K562 (cell line): ENCODE results near the gene ENDOG. TPM values are rescaled to one million over a fixed set of nuclear protein-coding genes. Genes with fewer than 3 reads are reported as not detected.
A peak's percentile ranks its signal among the peaks of the same experiment; 100 is the strongest.

Experiments
- BRCA1 ChIP-seq, 2 experiments: fragments of 450-650 bp in 1 of 2; sonication (generic) in 1 of 2; formaldehyde crosslinking in 1 of 2; IDR thresholded peaks; 2 replicates each; pipeline versions ENCODE4 v1.5.0 to v1.6.1; 2017 to 2020; ENCODE audit warnings: mild to moderate bottlenecking in 1 of 2, missing genetic modification reagents in 1 of 2
- DNMT1 ChIP-seq: fragments of 450-650 bp; IDR thresholded peaks from 2 replicates; pipeline ENCODE4 v1.6.1; 2016; ENCODE audit warnings: antibody characterized with exemption, mild to moderate bottlenecking
- NUFIP1 ChIP-seq: fragments of 450-650 bp; IDR thresholded peaks from 2 replicates; pipeline ENCODE4 v1.6.1; 2018; ENCODE audit not compliant: partially characterized antibody
- TAF1 ChIP-seq: IDR thresholded peaks from 2 replicates; pipeline ENCODE4 v1.6.1; 2011; ENCODE audit warnings: mild to moderate bottlenecking, low read length, moderate library complexity; ENCODE audit not compliant: insufficient read depth, control insufficient read depth, severe bottlenecking; ENCODE audit errors: extremely low read depth
- TEAD2 ChIP-seq: fragments of 450-650 bp; IDR thresholded peaks from 2 replicates; pipeline ENCODE4 v1.6.1; 2016; ENCODE audit warnings: missing genetic modification characterization, control low read depth, missing compliant biosample characterization
- TFAM ChIP-seq: fragments of 250-450 bp; sonication (Bioruptor Pico); conservative IDR thresholded peaks from 2 replicates; pipeline ENCODE4 v1.5.0; 2021; ENCODE audit warnings: mild to moderate bottlenecking, moderate library complexity
- U2AF2 ChIP-seq: fragments of 200-400 bp; formaldehyde crosslinking; optimal IDR thresholded peaks from 2 replicates; pipeline ENCODE3; 2017; ENCODE audit warnings: low read depth, mild to moderate bottlenecking, low read length
- ZBTB8A ChIP-seq: fragments of 450-650 bp; IDR thresholded peaks from 2 replicates; pipeline ENCODE4 v1.6.1; 2018; ENCODE audit warnings: mild to moderate bottlenecking, moderate library complexity; ENCODE audit not compliant: partially characterized antibody
- ZNF146 ChIP-seq: IDR thresholded peaks from one replicate; pipeline ENCODE4 v1.6.1; 2018; ENCODE audit warnings: missing compliant biosample characterization; ENCODE audit not compliant: unreplicated experiment
- ZNF3 ChIP-seq: fragments of 250-450 bp; sonication (Bioruptor Pico); IDR thresholded peaks from 2 replicates; pipeline ENCODE4 v1.5.0; 2021; ENCODE audit warnings: mild to moderate bottlenecking, moderate library complexity
- ZNF644 ChIP-seq: fragments of 200-800 bp; sonication (Bioruptor generic); IDR thresholded peaks from 2 replicates; pipeline ENCODE4 v1.6.1; 2016; ENCODE audit warnings: low read depth, missing genetic modification characterization, missing compliant biosample characterization
- ZNF77 ChIP-seq: fragments of 250-450 bp; sonication (Bioruptor Pico); IDR thresholded peaks from 2 replicates; pipeline ENCODE4 v1.5.0; 2020
- polyA plus RNA-seq, 8 experiments: library from polyadenylated mRNA; depleted of rRNA in 4 of 8; stranded (reverse) in 5 of 8; unstranded in 3 of 8; fragments of >200 nt; fragmentation: Nextera tagmentation in 2 of 8; fragmentation: Illumina TruSeq in 1 of 8; extraction: Ambion mirVana in 2 of 8; extraction: Trizol in 1 of 8; gene quantifications; 2 replicates each; pipeline versions ENCODE4 v1.2.1 to v1.2.3, GENCODE V29; 2011 to 2014; ENCODE audit warnings: inconsistent platforms in 1 of 8, missing spikeins in 1 of 8
- total RNA-seq, 7 experiments: library from RNA; depleted of rRNA in 6 of 7; stranded (reverse); fragments of >200 nt in 6 of 7; fragmentation: Illumina TruSeq in 2 of 7; extraction: Trizol in 2 of 7; gene quantifications; 2 replicates each; pipeline versions ENCODE4 v1.2.1 to v1.2.3, GENCODE V29; 2011 to 2021; ENCODE audit warnings: low replicate concordance in 1 of 7
- TF ChIP-seq, protein P1 (sequence below), 3 experiments: IDR thresholded peaks in 2 of 3; conservative IDR thresholded peaks in 1 of 3; 2 replicates each; pipeline ENCODE4 v1.5.1; 2011 to 2012; ENCODE audit warnings: low read length in 3 of 3, mild to moderate bottlenecking in 3 of 3, control low read depth in 2 of 3, improper control_type of control experiment in 1 of 3, inconsistent platforms in 1 of 3, low read depth in 1 of 3, mixed read lengths in 1 of 3, moderate library complexity in 1 of 3; ENCODE audit not compliant: insufficient read depth in 2 of 3
- TF ChIP-seq, protein P2 (sequence below), 2 experiments: IDR thresholded peaks; 2 replicates each; pipeline ENCODE4 v1.6.1; 2011; ENCODE audit warnings: borderline replicate concordance in 1 of 2, control low read depth in 1 of 2, low read depth in 1 of 2, low read length in 1 of 2, mild to moderate bottlenecking in 1 of 2, mixed read lengths in 1 of 2, moderate library complexity in 1 of 2; ENCODE audit not compliant: insufficient read depth in 1 of 2, insufficient read length in 1 of 2, poor library complexity in 1 of 2, severe bottlenecking in 1 of 2; ENCODE audit errors: extremely low read depth in 1 of 2
- TF ChIP-seq, protein P3 (sequence below): sonication (generic); formaldehyde crosslinking; IDR thresholded peaks from 2 replicates; pipeline ENCODE4 v1.9.0; 2022; ENCODE audit warnings: mild to moderate bottlenecking, missing genetic modification reagents
- TF ChIP-seq, protein P4 (sequence below): sonication (generic); formaldehyde crosslinking; IDR thresholded peaks from 2 replicates; pipeline ENCODE4 v1.8.0; 2022; ENCODE audit warnings: mild to moderate bottlenecking, missing genetic modification reagents
- TF ChIP-seq, protein P5 (sequence below): fragments of 450-650 bp; conservative IDR thresholded peaks from 2 replicates; pipeline ENCODE4 v1.6.1; 2016; ENCODE audit warnings: missing genetic modification characterization, low read depth, mild to moderate bottlenecking, missing compliant biosample characterization, moderate library complexity

Gene ENDOG
- total and polyA plus RNA-seq, 9 of the 15 experiments (the other 6 are each of a cell fraction or from before 2014, with no cell fraction given), result 1.2 to 91.0 (median 25.5) TPM

DNA sequence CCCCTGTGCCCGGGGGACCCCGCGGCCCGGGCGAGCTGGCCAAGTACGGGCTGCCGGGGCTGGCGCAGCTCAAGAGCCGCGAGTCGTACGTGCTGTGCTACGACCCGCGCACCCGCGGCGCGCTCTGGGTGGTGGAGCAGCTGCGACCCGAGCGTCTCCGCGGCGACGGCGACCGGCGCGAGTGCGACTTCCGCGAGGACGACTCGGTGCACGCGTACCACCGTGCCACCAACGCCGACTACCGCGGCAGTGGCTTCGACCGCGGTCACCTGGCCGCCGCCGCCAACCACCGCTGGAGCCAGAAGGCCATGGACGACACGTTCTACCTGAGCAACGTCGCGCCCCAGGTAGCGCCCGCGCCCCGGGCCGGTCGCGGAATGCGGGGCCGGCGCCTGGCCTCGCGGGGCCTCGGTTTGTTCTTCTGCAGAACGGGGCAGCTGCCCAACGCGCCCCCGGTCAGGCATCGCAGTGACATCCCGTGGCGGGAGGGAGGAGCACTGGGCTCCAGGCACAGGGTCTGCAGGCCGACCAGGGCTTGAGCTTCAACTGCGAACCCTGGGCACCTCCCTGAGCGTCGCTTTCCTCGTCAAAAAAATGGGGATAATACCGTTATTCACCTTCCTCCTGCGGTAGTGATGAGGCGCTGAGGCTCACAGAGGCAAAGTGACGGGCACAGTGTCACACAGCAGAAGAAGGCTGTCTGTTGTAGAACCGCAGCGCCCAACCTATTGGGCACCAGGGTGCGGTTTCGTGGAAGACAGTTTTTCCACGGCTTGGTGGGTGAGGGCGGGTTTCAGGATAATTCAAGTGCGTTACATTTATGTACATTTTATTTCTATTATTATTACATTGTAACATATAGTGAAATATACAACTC lies 777 bp downstream of the ENDOG start (continued):
- TF ChIP-seq, protein P1, sequence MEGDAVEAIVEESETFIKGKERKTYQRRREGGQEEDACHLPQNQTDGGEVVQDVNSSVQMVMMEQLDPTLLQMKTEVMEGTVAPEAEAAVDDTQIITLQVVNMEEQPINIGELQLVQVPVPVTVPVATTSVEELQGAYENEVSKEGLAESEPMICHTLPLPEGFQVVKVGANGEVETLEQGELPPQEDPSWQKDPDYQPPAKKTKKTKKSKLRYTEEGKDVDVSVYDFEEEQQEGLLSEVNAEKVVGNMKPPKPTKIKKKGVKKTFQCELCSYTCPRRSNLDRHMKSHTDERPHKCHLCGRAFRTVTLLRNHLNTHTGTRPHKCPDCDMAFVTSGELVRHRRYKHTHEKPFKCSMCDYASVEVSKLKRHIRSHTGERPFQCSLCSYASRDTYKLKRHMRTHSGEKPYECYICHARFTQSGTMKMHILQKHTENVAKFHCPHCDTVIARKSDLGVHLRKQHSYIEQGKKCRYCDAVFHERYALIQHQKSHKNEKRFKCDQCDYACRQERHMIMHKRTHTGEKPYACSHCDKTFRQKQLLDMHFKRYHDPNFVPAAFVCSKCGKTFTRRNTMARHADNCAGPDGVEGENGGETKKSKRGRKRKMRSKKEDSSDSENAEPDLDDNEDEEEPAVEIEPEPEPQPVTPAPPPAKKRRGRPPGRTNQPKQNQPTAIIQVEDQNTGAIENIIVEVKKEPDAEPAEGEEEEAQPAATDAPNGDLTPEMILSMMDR (IDR thresholded peaks at IDR 0.05 in 2 of 3, conservative IDR thresholded peaks at IDR 0.05 in 1 of 3; ENCODE audit: insufficient read depth in 2 of 3, low read depth in 1 of 3, low read length in 3 of 3), result peak in 2 of 3 experiments; percentile 13 to 27; a peak in 3 of 6 replicates
- TF ChIP-seq ZNF644 (no peak), BRCA1 (IDR thresholded peaks at IDR 0.05) (no peak), BRCA1 (CRISPR knock-in tag; IDR thresholded peaks at IDR 0.05) (no peak), TAF1 (peak; percentile 1), U2AF2 (no peak), ZNF77 (CRISPR knock-in tag) (no peak), ZBTB8A (no peak), DNMT1 (no peak), NUFIP1 (peak; percentile 35), TFAM (CRISPR knock-in tag) (no peak), ZNF146 (CRISPR knock-in tag) (peak; percentile 11), TEAD2 (tag) (no peak), ZNF3 (no peak)
- TF ChIP-seq, protein P2, sequence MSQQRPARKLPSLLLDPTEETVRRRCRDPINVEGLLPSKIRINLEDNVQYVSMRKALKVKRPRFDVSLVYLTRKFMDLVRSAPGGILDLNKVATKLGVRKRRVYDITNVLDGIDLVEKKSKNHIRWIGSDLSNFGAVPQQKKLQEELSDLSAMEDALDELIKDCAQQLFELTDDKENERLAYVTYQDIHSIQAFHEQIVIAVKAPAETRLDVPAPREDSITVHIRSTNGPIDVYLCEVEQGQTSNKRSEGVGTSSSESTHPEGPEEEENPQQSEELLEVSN (IDR thresholded peaks at IDR 0.05; ENCODE audit: borderline replicate concordance in 1 of 2, extremely low read depth in 1 of 2, insufficient read depth in 1 of 2, insufficient read length in 1 of 2, low read depth in 1 of 2, low read length in 1 of 2, poor library complexity in 1 of 2, severe bottlenecking in 1 of 2), result peak; percentile 24 to 34
- TF ChIP-seq, protein P3, sequence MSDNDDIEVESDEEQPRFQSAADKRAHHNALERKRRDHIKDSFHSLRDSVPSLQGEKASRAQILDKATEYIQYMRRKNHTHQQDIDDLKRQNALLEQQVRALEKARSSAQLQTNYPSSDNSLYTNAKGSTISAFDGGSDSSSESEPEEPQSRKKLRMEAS (CRISPR knock-in tag), result peak; percentile 53
- TF ChIP-seq, protein P4, sequence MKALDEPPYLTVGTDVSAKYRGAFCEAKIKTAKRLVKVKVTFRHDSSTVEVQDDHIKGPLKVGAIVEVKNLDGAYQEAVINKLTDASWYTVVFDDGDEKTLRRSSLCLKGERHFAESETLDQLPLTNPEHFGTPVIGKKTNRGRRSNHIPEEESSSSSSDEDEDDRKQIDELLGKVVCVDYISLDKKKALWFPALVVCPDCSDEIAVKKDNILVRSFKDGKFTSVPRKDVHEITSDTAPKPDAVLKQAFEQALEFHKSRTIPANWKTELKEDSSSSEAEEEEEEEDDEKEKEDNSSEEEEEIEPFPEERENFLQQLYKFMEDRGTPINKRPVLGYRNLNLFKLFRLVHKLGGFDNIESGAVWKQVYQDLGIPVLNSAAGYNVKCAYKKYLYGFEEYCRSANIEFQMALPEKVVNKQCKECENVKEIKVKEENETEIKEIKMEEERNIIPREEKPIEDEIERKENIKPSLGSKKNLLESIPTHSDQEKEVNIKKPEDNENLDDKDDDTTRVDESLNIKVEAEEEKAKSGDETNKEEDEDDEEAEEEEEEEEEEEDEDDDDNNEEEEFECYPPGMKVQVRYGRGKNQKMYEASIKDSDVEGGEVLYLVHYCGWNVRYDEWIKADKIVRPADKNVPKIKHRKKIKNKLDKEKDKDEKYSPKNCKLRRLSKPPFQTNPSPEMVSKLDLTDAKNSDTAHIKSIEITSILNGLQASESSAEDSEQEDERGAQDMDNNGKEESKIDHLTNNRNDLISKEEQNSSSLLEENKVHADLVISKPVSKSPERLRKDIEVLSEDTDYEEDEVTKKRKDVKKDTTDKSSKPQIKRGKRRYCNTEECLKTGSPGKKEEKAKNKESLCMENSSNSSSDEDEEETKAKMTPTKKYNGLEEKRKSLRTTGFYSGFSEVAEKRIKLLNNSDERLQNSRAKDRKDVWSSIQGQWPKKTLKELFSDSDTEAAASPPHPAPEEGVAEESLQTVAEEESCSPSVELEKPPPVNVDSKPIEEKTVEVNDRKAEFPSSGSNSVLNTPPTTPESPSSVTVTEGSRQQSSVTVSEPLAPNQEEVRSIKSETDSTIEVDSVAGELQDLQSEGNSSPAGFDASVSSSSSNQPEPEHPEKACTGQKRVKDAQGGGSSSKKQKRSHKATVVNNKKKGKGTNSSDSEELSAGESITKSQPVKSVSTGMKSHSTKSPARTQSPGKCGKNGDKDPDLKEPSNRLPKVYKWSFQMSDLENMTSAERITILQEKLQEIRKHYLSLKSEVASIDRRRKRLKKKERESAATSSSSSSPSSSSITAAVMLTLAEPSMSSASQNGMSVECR (CRISPR knock-in tag), result peak; percentile 68; the same call in 1 of the 2 replicates
- TF ChIP-seq, protein P5, sequence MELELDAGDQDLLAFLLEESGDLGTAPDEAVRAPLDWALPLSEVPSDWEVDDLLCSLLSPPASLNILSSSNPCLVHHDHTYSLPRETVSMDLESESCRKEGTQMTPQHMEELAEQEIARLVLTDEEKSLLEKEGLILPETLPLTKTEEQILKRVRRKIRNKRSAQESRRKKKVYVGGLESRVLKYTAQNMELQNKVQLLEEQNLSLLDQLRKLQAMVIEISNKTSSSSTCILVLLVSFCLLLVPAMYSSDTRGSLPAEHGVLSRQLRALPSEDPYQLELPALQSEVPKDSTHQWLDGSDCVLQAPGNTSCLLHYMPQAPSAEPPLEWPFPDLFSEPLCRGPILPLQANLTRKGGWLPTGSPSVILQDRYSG (tag), result no peak
